RWPE2 (cell line): ENCODE results near the gene ARHGAP8.

ENCODE experiments used
- ATAC-seq: fragments of 200-7000 bp; cut with Tn5 transposase; 3 replicates; pipeline ENCODE4 v1.9.1; 2021; ENCODE audit warnings: low read depth
- DNase-seq: peaks from one replicate; pipeline ENCODE4 v3.0.0-alpha.2; 2020; ENCODE audit warnings: low spot score
- H3K27ac ChIP-seq: fragments of 450-650 bp; 2 replicates; pipeline ENCODE4 v1.5.1; 2017; ENCODE audit warnings: mild to moderate bottlenecking; ENCODE audit not compliant: poor library complexity, severe bottlenecking
- H3K27me3 ChIP-seq: fragments of 250-450 bp; sonication (Bioruptor Pico); 2 replicates; pipeline ENCODE4 v1.5.1; 2021; ENCODE audit warnings: mild to moderate bottlenecking, moderate library complexity; ENCODE audit not compliant: insufficient read depth, poor library complexity, severe bottlenecking
- H3K36me3 ChIP-seq: fragments of 250-450 bp; sonication (Bioruptor Pico); 2 replicates; pipeline ENCODE4 v1.5.1; 2020; ENCODE audit warnings: low read depth, mild to moderate bottlenecking, moderate library complexity
- H3K4me1 ChIP-seq: fragments of 250-450 bp; sonication (Bioruptor Pico); 2 replicates; pipeline ENCODE4 v1.5.1; 2021; ENCODE audit warnings: mild to moderate bottlenecking, moderate library complexity; ENCODE audit not compliant: insufficient read depth, poor library complexity, severe bottlenecking
- H3K4me3 ChIP-seq: fragments of 250-450 bp; sonication (Bioruptor Pico); 2 replicates; pipeline ENCODE4 v1.5.1; 2021; ENCODE audit warnings: mild to moderate bottlenecking, moderate library complexity; ENCODE audit not compliant: severe bottlenecking
- H3K9me3 ChIP-seq: fragments of 250-450 bp; sonication (Bioruptor Pico); 2 replicates; pipeline ENCODE4 v1.5.1; 2021; ENCODE audit warnings: mild to moderate bottlenecking, moderate library complexity; ENCODE audit not compliant: severe bottlenecking
- CTCF ChIP-seq: fragments of 450-650 bp; IDR thresholded peaks from one replicate; pipeline ENCODE4 v1.5.1; 2017; ENCODE audit warnings: mild to moderate bottlenecking, moderate library complexity; ENCODE audit not compliant: poor library complexity, severe bottlenecking

ARHGAP8 gene

GRCh38 chr22:44732017-44732561 is 20.3 kb upstream of the ARHGAP8 start:
- TF ChIP-seq CTCF: no peak
- H3K9me3 ChIP-seq: no peaks in the 10 kb centered on the region
- no peaks in the 10 kb centered on the region for H3K36me3 ChIP-seq
- no peak overlapping the region for H3K27ac ChIP-seq
- H3K27me3 ChIP-seq: no peaks in the 10 kb centered on the region
- ATAC-seq (no peak), DNase-seq (peak; percentile 59)
- H3K4me3 ChIP-seq: no peak overlapping the region
- H3K4me1 ChIP-seq: no peaks in the 10 kb centered on the region

- no peak for TF ChIP-seq CTCF
- H3K4me3 ChIP-seq: no peak overlapping the region
- ATAC-seq: no peak
Observed at GRCh38 chr22:44732661-44733060, 19.7 kb upstream of the ARHGAP8 start.

GRCh38 chr22:44733426-44734106 is 18.8 kb upstream of the ARHGAP8 start:
- no peak for DNase-seq
- no peak overlapping the region for H3K4me3 ChIP-seq
- H3K27me3 ChIP-seq: no peaks in the 10 kb centered on the region
- no peak for ATAC-seq
- TF ChIP-seq CTCF: no peak
- H3K4me1 ChIP-seq: no peaks in the 10 kb centered on the region
- H3K27ac ChIP-seq: no peak overlapping the region
- no peaks in the 10 kb centered on the region for H3K9me3 ChIP-seq
- H3K36me3 ChIP-seq: no peaks in the 10 kb centered on the region

More at GRCh38 chr22:44732661-44733060, 19.7 kb upstream of the ARHGAP8 start:
- Histone ChIP-seq H3K4me1 (no peaks in the 10 kb centered on the region), H3K9me3 (no peaks in the 10 kb centered on the region), H3K27me3 (no peaks in the 10 kb centered on the region), H3K27ac (no peak overlapping the region), H3K36me3 (no peaks in the 10 kb centered on the region)
- DNase-seq: no peak

GRCh38 chr22:44734278-44734677 is 18.1 kb upstream of the ARHGAP8 start:
- no peak for ATAC-seq
- Histone ChIP-seq H3K9me3 (no peaks in the 10 kb centered on the region), H3K4me3 (no peak overlapping the region), H3K27me3 (no peaks in the 10 kb centered on the region), H3K4me1 (peaks cover under 1% of the 10 kb centered on the region), H3K36me3 (no peaks in the 10 kb centered on the region), H3K27ac (no peak overlapping the region)
- no peak for TF ChIP-seq CTCF
- no peak for DNase-seq

- Histone ChIP-seq H3K27ac (no peak overlapping the region), H3K36me3 (no peaks in the 10 kb centered on the region), H3K9me3 (no peaks in the 10 kb centered on the region), H3K4me1 (peaks cover 6% of the 10 kb centered on the region), H3K27me3 (no peaks in the 10 kb centered on the region), H3K4me3 (no peak overlapping the region)
- ATAC-seq: no peak
- no peak for TF ChIP-seq CTCF
- no peak for DNase-seq
Observed at GRCh38 chr22:44734801-44735517, 17.4 kb upstream of the ARHGAP8 start.
